ENCODE data around the gene KLK13. TPM values are rescaled to one million over a fixed set of nuclear protein-coding genes. Genes with fewer than 3 reads are reported as not detected.

Gene KLK13
- total and polyA plus RNA-seq, 2 of the 13 experiments (the other 11 are each of a cell fraction or from before 2014, with no cell fraction given): 0.09 TPM; not detected in 1

DNA sequence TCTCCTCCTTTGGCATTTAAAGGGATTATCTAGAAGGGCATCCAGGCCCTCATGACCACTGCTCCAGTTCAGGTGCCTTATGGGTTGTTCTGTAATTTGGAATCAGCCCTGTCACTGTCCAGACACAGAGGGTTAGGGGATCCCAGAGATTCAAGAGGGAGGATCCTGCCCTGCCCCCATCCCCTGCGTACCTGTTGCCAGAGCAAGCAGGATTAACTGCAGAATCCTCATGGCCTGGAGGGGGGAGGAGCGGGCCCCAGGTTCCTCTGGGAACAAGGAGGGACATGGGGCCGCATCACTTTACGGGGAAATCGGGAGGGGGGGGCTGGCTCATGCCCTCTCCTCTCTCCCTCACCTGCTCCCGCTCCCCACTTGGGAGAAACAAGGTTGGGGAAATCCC lies 39.5 kb downstream of the KLK13 start:
- 0% methylated on average over 1 of the region's 6 CpGs for WGBS (ENCODE audit: low lambda C conversion rate)
- BruUV-seq (replicated peaks): no TSS peak
- no peak for FAIRE-seq

More for the DNA sequence above, 39.5 kb downstream of the KLK13 start:
- no peak for TF ChIP-seq SNAPC2 (CRISPR knock-in tag; IDR thresholded peaks at IDR 0.05)
- TF ChIP-seq TEAD3 (CRISPR knock-in tag; optimal IDR thresholded peaks at IDR 0.05; ENCODE audit: borderline replicate concordance): no peak
- TF ChIP-seq, protein P1, sequence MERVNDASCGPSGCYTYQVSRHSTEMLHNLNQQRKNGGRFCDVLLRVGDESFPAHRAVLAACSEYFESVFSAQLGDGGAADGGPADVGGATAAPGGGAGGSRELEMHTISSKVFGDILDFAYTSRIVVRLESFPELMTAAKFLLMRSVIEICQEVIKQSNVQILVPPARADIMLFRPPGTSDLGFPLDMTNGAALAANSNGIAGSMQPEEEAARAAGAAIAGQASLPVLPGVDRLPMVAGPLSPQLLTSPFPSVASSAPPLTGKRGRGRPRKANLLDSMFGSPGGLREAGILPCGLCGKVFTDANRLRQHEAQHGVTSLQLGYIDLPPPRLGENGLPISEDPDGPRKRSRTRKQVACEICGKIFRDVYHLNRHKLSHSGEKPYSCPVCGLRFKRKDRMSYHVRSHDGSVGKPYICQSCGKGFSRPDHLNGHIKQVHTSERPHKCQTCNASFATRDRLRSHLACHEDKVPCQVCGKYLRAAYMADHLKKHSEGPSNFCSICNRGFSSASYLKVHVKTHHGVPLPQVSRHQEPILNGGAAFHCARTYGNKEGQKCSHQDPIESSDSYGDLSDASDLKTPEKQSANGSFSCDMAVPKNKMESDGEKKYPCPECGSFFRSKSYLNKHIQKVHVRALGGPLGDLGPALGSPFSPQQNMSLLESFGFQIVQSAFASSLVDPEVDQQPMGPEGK (CRISPR knock-in tag; IDR thresholded peaks at IDR 0.05): no peak
- TF ChIP-seq FOSL1 (CRISPR knock-in tag; IDR thresholded peaks at IDR 0.05; ENCODE audit: borderline replicate concordance): no peak
- TF ChIP-seq, protein P2, sequence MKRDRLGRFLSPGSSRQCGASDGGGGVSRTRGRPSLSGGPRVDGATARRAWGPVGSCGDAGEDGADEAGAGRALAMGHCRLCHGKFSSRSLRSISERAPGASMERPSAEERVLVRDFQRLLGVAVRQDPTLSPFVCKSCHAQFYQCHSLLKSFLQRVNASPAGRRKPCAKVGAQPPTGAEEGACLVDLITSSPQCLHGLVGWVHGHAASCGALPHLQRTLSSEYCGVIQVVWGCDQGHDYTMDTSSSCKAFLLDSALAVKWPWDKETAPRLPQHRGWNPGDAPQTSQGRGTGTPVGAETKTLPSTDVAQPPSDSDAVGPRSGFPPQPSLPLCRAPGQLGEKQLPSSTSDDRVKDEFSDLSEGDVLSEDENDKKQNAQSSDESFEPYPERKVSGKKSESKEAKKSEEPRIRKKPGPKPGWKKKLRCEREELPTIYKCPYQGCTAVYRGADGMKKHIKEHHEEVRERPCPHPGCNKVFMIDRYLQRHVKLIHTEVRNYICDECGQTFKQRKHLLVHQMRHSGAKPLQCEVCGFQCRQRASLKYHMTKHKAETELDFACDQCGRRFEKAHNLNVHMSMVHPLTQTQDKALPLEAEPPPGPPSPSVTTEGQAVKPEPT (CRISPR knock-in tag; IDR thresholded peaks at IDR 0.05; ENCODE audit: low read depth): no peak
- TF ChIP-seq SNAI1 (CRISPR knock-in tag; IDR thresholded peaks at IDR 0.05; ENCODE audit: borderline replicate concordance): no peak
- DNase-seq (ENCODE audit: low spot score) (no peak), ATAC-seq (no peak)
- Histone ChIP-seq H3K4me2 (ENCODE audit: low read depth, low read length) (no peak overlapping the region), H3K79me2 (ENCODE audit: insufficient read depth, low read length) (no peaks in the 10 kb centered on the region), H3K4me1 (ENCODE audit: insufficient read depth, low read length) (no peaks in the 10 kb centered on the region), H3K27ac (ENCODE audit: extremely low read length, insufficient read depth, low read length) (no peak overlapping the region), H2AFZ (ENCODE audit: low read length) (no peak overlapping the region), H3K9me3 (ENCODE audit: low read length) (no peaks in the 10 kb centered on the region), H3K36me3 (replicated peaks in 1 of 2; ENCODE audit: control insufficient read depth in 1 of 2, insufficient read depth in 2 of 2, low read length in 2 of 2) (no peaks in the 10 kb centered on the region), H3K27me3 (ENCODE audit: control insufficient read depth in 1 of 2, insufficient read depth in 2 of 2, low read length in 2 of 2) (peaks cover 14 to 50% of the 10 kb centered on the region in 2 experiments; a peak in 4 of 5 replicates), H3K4me3 (replicated peaks in 1 of 3; ENCODE audit: insufficient read depth in 1 of 3, low read depth in 2 of 3, low read length in 3 of 3) (no peak overlapping the region), H3K9ac (ENCODE audit: insufficient read depth, low read depth, low read length) (no peak overlapping the region), H4K20me1 (ENCODE audit: insufficient read depth, low read length) (no peaks in the 10 kb centered on the region)
- ChIA-PET CTCF (ENCODE audit: low intra/inter-chr PET ratio, low total read pairs) (no interaction called here), POLR2A (no interaction called here)
- in situ Hi-C loops (cut with HindIII; ENCODE audit: extremely low pct_ligation_motif_present, low pct_unique_long_range_greater_than_20kb): no loop called here
- intact Hi-C loops (cut with micrococcal nuclease; ENCODE audit: unreplicated experiment): no loop called here
